ENCODE results near the gene GNL2. TPM values are rescaled to one million over a fixed set of nuclear protein-coding genes. Genes with fewer than 3 reads are reported as not detected.
"Not testable (repeated sequence)": the region's sequence is repeated elsewhere in the genome, so short reads cannot be mapped to it uniquely, and the experiment has no call there.

The GNL2 gene
- total and polyA plus RNA-seq, 10 of the 15 experiments (the other 5 are each of a cell fraction or from before 2014, with no cell fraction given), result 64.2 to 167 (median 88.2) TPM

DNA sequence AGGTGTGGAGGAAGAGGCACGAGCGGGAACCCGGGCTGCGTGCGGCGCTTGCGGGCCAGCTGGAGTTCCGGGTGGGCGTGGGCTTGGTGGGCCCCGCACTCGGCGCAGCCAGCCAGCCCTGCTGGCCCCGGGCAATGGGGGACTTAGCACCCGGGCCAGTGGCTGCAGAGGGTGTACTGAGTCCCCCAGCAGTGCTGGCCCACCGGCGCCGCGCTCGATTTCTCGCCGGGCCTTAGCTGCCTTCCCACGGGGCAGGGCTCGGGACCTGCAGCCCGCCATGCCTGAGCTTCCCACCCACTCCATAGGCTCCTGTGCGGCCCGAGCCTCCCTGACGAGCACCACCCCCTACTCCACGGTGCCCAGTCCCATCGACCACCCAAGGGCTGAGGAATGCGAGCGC lies 77.5 kb downstream of the GNL2 start:
- H3K4me1 ChIP-seq (ENCODE audit: control insufficient read depth, insufficient read depth, low read length); DNase-seq (ENCODE audit: low read depth, low spot score); ATAC-seq; intact Hi-C loops (cut with micrococcal nuclease; ENCODE audit: unreplicated experiment); FAIRE-seq; CTCF ChIA-PET; H3K27ac ChIP-seq (ENCODE audit: control insufficient read depth, insufficient read depth); H3K9me3 ChIP-seq (replicated peaks; ENCODE audit: control insufficient read depth, insufficient read depth, low read length); in situ Hi-C loops (cut with MboI); RAD21 ChIA-PET (ENCODE audit: unreplicated experiment); SMC1A ChIA-PET (ENCODE audit: uncharacterized antibody, unreplicated experiment); H3K36me3 ChIP-seq (ENCODE audit: control insufficient read depth in 2 of 2, insufficient read depth in 2 of 2, low read length in 1 of 2); H3K4me2 ChIP-seq (ENCODE audit: control insufficient read depth, insufficient read depth); H4K20me1 ChIP-seq (ENCODE audit: control insufficient read depth, insufficient read depth); H3K4me3 ChIP-seq; H3K27me3 ChIP-seq (replicated peaks in 1 of 2; ENCODE audit: control insufficient read depth in 2 of 2, insufficient read depth in 2 of 2, low read length in 1 of 2); H3K9ac ChIP-seq (ENCODE audit: control insufficient read depth, insufficient read depth, low read length); BruUV-seq (replicated peaks); H2AFZ ChIP-seq (ENCODE audit: control insufficient read depth, low read depth, low read length): not testable (repeated sequence)
- POLR2A ChIA-PET, result interaction anchor here (0.6 kb wide), 2 partner anchors 46 to 64 kb away, joined by 3 read pairs; no protein-coding TSS in a partner anchor
- 0% methylated on average over 1 of the region's 31 CpGs for WGBS (ENCODE audit: insufficient coverage, insufficient replicate concordance, low lambda C conversion rate, missing lambda C conversion rate)
- peaks cover 10% of the 10 kb centered on the region for H3K79me2 ChIP-seq (ENCODE audit: control insufficient read depth, insufficient read depth, low read length)

DNA sequence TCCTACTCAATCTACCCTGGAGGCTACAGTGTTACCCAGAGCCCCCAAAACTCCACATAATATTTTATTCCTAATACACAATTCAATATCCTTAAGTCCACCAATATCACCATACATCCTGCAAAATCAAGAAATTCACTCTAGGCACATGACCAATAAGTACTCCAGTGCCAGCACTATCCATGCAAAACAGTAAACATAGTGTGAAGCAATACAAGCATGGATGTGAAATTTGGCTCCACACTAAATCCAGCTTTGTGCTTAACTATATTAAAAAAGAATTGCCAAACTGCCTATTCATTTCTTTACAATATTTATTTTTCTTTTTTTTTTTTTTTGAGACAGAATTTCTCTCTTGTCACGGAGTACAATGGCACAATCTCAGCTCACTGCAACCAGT lies 78.2 kb downstream of the GNL2 start:
- H3K4me1 ChIP-seq (ENCODE audit: control insufficient read depth, insufficient read depth, low read length), result peaks cover 6% of the 10 kb centered on the region
- H3K27me3 ChIP-seq (replicated peaks in 1 of 2; ENCODE audit: control insufficient read depth in 2 of 2, insufficient read depth in 2 of 2, low read length in 1 of 2), result no peaks in the 10 kb centered on the region
- H3K27ac ChIP-seq (ENCODE audit: control insufficient read depth, insufficient read depth), result no peak overlapping the region
- SMC1A ChIA-PET (ENCODE audit: uncharacterized antibody, unreplicated experiment), result no interaction called here
- H3K9ac ChIP-seq (ENCODE audit: control insufficient read depth, insufficient read depth, low read length), result no peak overlapping the region
- intact Hi-C loops (cut with micrococcal nuclease; ENCODE audit: unreplicated experiment), result no loop called here
- no TSS peak for BruUV-seq (replicated peaks)
- H4K20me1 ChIP-seq (ENCODE audit: control insufficient read depth, insufficient read depth), result no peaks in the 10 kb centered on the region
- peaks cover 14% of the 10 kb centered on the region for H3K79me2 ChIP-seq (ENCODE audit: control insufficient read depth, insufficient read depth, low read length)
- DNase-seq (ENCODE audit: low read depth, low spot score) (no peak), FAIRE-seq (no peak), ATAC-seq (no peak)
- RAD21 ChIA-PET (ENCODE audit: unreplicated experiment), result no interaction called here
- in situ Hi-C loops (cut with MboI), result no loop called here
- CTCF ChIA-PET, result no interaction called here
- no peak overlapping the region for H3K4me3 ChIP-seq
- no CpG with 5 or more reads among the region's 1 CpG for WGBS (ENCODE audit: insufficient coverage, insufficient replicate concordance, low lambda C conversion rate, missing lambda C conversion rate)
- no peaks in the 10 kb centered on the region for H3K9me3 ChIP-seq (replicated peaks; ENCODE audit: control insufficient read depth, insufficient read depth, low read length)
- no peak overlapping the region for H2AFZ ChIP-seq (ENCODE audit: control insufficient read depth, low read depth, low read length)
- H3K36me3 ChIP-seq (ENCODE audit: control insufficient read depth in 2 of 2, insufficient read depth in 2 of 2, low read length in 1 of 2), result peaks cover 0 to 3% of the 10 kb centered on the region in 2 experiments; a peak in 1 of 4 replicates
- H3K4me2 ChIP-seq (ENCODE audit: control insufficient read depth, insufficient read depth), result no peak overlapping the region
- no peak for TF ChIP-seq RBBP5 (conservative IDR thresholded peaks at IDR 0.05)
- TF ChIP-seq YBX1 (IDR thresholded peaks at IDR 0.05), result no peak
- TF ChIP-seq KAT2A (conservative IDR thresholded peaks at IDR 0.05; ENCODE audit: control insufficient read depth, low read depth, low read length), result no peak
- no peak for TF ChIP-seq EZH2 (IDR thresholded peaks at IDR 0.05; ENCODE audit: borderline replicate concordance, control insufficient read depth, low read depth, low read length)
- TF ChIP-seq NR2F1 (conservative IDR thresholded peaks at IDR 0.05), result no peak
- no peak for TF ChIP-seq NFIC (IDR thresholded peaks at IDR 0.05; ENCODE audit: low read depth, low read length)
- POLR2A ChIA-PET, result interaction anchor here (0.6 kb wide), 2 partner anchors 46 to 65 kb away, joined by 3 read pairs; no protein-coding TSS in a partner anchor

Small RNAs within 50 kb of the gene (small RNA-seq; reads per million reads assigned to genes)
- not detected for gene AL034379.1

Other genes with a start within 250 kb of the GNL2 start
Only the 7 nearest of the 10 such genes appear.
- gene ZC3H12A, start 121.4 kb downstream of the GNL2 start, total RNA-seq (2014; rRNA removed), result 19.0 and 23.0 TPM in 2 replicates
- gene ZC3H12A, start 121.4 kb downstream of the GNL2 start, total RNA-seq (2014; rRNA removed; fragmentation: Illumina TruSeq; extraction: Trizol), result 9.3 and 10.9 TPM in 2 replicates
- gene ZC3H12A, start 121.4 kb downstream of the GNL2 start, total RNA-seq (2021), result 25.1 and 27.0 TPM in 2 replicates
- 10.4 and 19.2 TPM in 2 replicates for gene ZC3H12A, start 121.4 kb downstream of the GNL2 start, polyA plus RNA-seq (2011; rRNA removed)
- gene ZC3H12A, start 121.4 kb downstream of the GNL2 start, polyA plus RNA-seq (2014; fragmentation: Illumina TruSeq; extraction: Trizol), result 2.0 and 9.0 TPM in 2 replicates
- gene ZC3H12A, start 121.4 kb downstream of the GNL2 start, polyA plus RNA-seq (2014; fragmentation: Nextera tagmentation; extraction: Ambion mirVana), result under 1 TPM; 0.35 to 0.88 TPM
- gene ZC3H12A, start 121.4 kb downstream of the GNL2 start, polyA plus RNA-seq (2014; rRNA removed), result 27.8 and 30.2 TPM in 2 replicates
- 10 to 100 TPM; 11.7 to 15.9 TPM for gene ZC3H12A, start 121.4 kb downstream of the GNL2 start, polyA plus RNA-seq (2016; fragmentation: Nextera tagmentation; extraction: Ambion mirVana)
- 51.8 and 57.8 TPM in 2 replicates for gene MEAF6, start 81.2 kb downstream of the GNL2 start, total RNA-seq (2014; rRNA removed)
- gene MEAF6, start 81.2 kb downstream of the GNL2 start, total RNA-seq (2014; rRNA removed; fragmentation: Illumina TruSeq; extraction: Trizol), result 53.9 and 56.4 TPM in 2 replicates
- gene MEAF6, start 81.2 kb downstream of the GNL2 start, total RNA-seq (2021), result 48.6 and 49.7 TPM in 2 replicates
- 70.7 and 75.8 TPM in 2 replicates for gene MEAF6, start 81.2 kb downstream of the GNL2 start, polyA plus RNA-seq (2011; rRNA removed)
- 72.2 and 89.4 TPM in 2 replicates for gene MEAF6, start 81.2 kb downstream of the GNL2 start, polyA plus RNA-seq (2014; fragmentation: Illumina TruSeq; extraction: Trizol)
- gene MEAF6, start 81.2 kb downstream of the GNL2 start, polyA plus RNA-seq (2014; fragmentation: Nextera tagmentation; extraction: Ambion mirVana), result 10 to 100 TPM; 30.8 to 33.3 TPM
- gene MEAF6, start 81.2 kb downstream of the GNL2 start, polyA plus RNA-seq (2014; rRNA removed), result 56.3 and 62.4 TPM in 2 replicates
- 10 to 100 TPM; 74.7 to 75.0 TPM for gene MEAF6, start 81.2 kb downstream of the GNL2 start, polyA plus RNA-seq (2016; fragmentation: Nextera tagmentation; extraction: Ambion mirVana)
- gene SNIP1, start 41.6 kb downstream of the GNL2 start, total RNA-seq (2014; rRNA removed), result 10.6 and 11.0 TPM in 2 replicates
- 10.5 and 11.3 TPM in 2 replicates for gene SNIP1, start 41.6 kb downstream of the GNL2 start, total RNA-seq (2014; rRNA removed; fragmentation: Illumina TruSeq; extraction: Trizol)
- 20.6 and 22.4 TPM in 2 replicates for gene SNIP1, start 41.6 kb downstream of the GNL2 start, total RNA-seq (2021)
- 10.2 and 10.4 TPM in 2 replicates for gene SNIP1, start 41.6 kb downstream of the GNL2 start, polyA plus RNA-seq (2011; rRNA removed)
- gene SNIP1, start 41.6 kb downstream of the GNL2 start, polyA plus RNA-seq (2014; fragmentation: Illumina TruSeq; extraction: Trizol), result 10.1 and 12.6 TPM in 2 replicates
- gene SNIP1, start 41.6 kb downstream of the GNL2 start, polyA plus RNA-seq (2014; fragmentation: Nextera tagmentation; extraction: Ambion mirVana), result 1 to 10 TPM; 2.7 to 3.3 TPM
- gene SNIP1, start 41.6 kb downstream of the GNL2 start, polyA plus RNA-seq (2014; rRNA removed), result 10.3 and 13.7 TPM in 2 replicates
- gene SNIP1, start 41.6 kb downstream of the GNL2 start, polyA plus RNA-seq (2016; fragmentation: Nextera tagmentation; extraction: Ambion mirVana), result 1 to 10 TPM; 6.9 to 7.8 TPM
- gene DNALI1, start 39.0 kb downstream of the GNL2 start, total RNA-seq (2014; rRNA removed), result not detected in 2 replicates
- gene DNALI1, start 39.0 kb downstream of the GNL2 start, total RNA-seq (2014; rRNA removed; fragmentation: Illumina TruSeq; extraction: Trizol), result not detected in 2 replicates
- not detected in 2 replicates for gene DNALI1, start 39.0 kb downstream of the GNL2 start, total RNA-seq (2021)
- gene DNALI1, start 39.0 kb downstream of the GNL2 start, polyA plus RNA-seq (2011; rRNA removed), result not detected in 2 replicates
- not detected in 2 replicates for gene DNALI1, start 39.0 kb downstream of the GNL2 start, polyA plus RNA-seq (2014; fragmentation: Illumina TruSeq; extraction: Trizol)
- gene DNALI1, start 39.0 kb downstream of the GNL2 start, polyA plus RNA-seq (2014; fragmentation: Nextera tagmentation; extraction: Ambion mirVana), result under 1 TPM in 1 of 2 experiments, not detected in 1; 0.03 TPM
- not detected in 2 replicates for gene DNALI1, start 39.0 kb downstream of the GNL2 start, polyA plus RNA-seq (2014; rRNA removed)
- under 1 TPM; 0.05 to 0.13 TPM for gene DNALI1, start 39.0 kb downstream of the GNL2 start, polyA plus RNA-seq (2016; fragmentation: Nextera tagmentation; extraction: Ambion mirVana)
- gene RSPO1, start 39.0 kb upstream of the GNL2 start, total RNA-seq (2014; rRNA removed), result not detected in 2 replicates
- gene RSPO1, start 39.0 kb upstream of the GNL2 start, total RNA-seq (2014; rRNA removed; fragmentation: Illumina TruSeq; extraction: Trizol), result not detected in 2 replicates
- gene RSPO1, start 39.0 kb upstream of the GNL2 start, total RNA-seq (2021), result not detected in 2 replicates
- not detected in 2 replicates for gene RSPO1, start 39.0 kb upstream of the GNL2 start, polyA plus RNA-seq (2011; rRNA removed)
- gene RSPO1, start 39.0 kb upstream of the GNL2 start, polyA plus RNA-seq (2014; fragmentation: Illumina TruSeq; extraction: Trizol), result not detected in 2 replicates
- not detected for gene RSPO1, start 39.0 kb upstream of the GNL2 start, polyA plus RNA-seq (2014; fragmentation: Nextera tagmentation; extraction: Ambion mirVana)
- gene RSPO1, start 39.0 kb upstream of the GNL2 start, polyA plus RNA-seq (2014; rRNA removed), result not detected in 2 replicates
- gene RSPO1, start 39.0 kb upstream of the GNL2 start, polyA plus RNA-seq (2016; fragmentation: Nextera tagmentation; extraction: Ambion mirVana), result not detected
- 18.0 and 21.3 TPM in 2 replicates for gene CDCA8, start 96.6 kb upstream of the GNL2 start, total RNA-seq (2014; rRNA removed)
- gene CDCA8, start 96.6 kb upstream of the GNL2 start, total RNA-seq (2014; rRNA removed; fragmentation: Illumina TruSeq; extraction: Trizol), result 27.5 and 28.4 TPM in 2 replicates
- 57.8 and 59.8 TPM in 2 replicates for gene CDCA8, start 96.6 kb upstream of the GNL2 start, total RNA-seq (2021)
- gene CDCA8, start 96.6 kb upstream of the GNL2 start, polyA plus RNA-seq (2011; rRNA removed), result 68.3 and 72.0 TPM in 2 replicates
- gene CDCA8, start 96.6 kb upstream of the GNL2 start, polyA plus RNA-seq (2014; fragmentation: Illumina TruSeq; extraction: Trizol), result 75.3 and 81.0 TPM in 2 replicates
- 10 to 100 TPM; 60.2 to 60.6 TPM for gene CDCA8, start 96.6 kb upstream of the GNL2 start, polyA plus RNA-seq (2014; fragmentation: Nextera tagmentation; extraction: Ambion mirVana)
- 52.8 and 62.1 TPM in 2 replicates for gene CDCA8, start 96.6 kb upstream of the GNL2 start, polyA plus RNA-seq (2014; rRNA removed)
- gene CDCA8, start 96.6 kb upstream of the GNL2 start, polyA plus RNA-seq (2016; fragmentation: Nextera tagmentation; extraction: Ambion mirVana), result 10 to 100 TPM; 97.8 to 98.1 TPM
- 0.05 TPM in 1 of 2 replicates, not detected in the other for gene EPHA10, start 169.2 kb upstream of the GNL2 start, total RNA-seq (2014; rRNA removed)
- gene EPHA10, start 169.2 kb upstream of the GNL2 start, total RNA-seq (2014; rRNA removed; fragmentation: Illumina TruSeq; extraction: Trizol), result not detected in 2 replicates
- gene EPHA10, start 169.2 kb upstream of the GNL2 start, total RNA-seq (2021), result not detected in 2 replicates
- 0.03 and 0.05 TPM in 2 replicates for gene EPHA10, start 169.2 kb upstream of the GNL2 start, polyA plus RNA-seq (2011; rRNA removed)
- gene EPHA10, start 169.2 kb upstream of the GNL2 start, polyA plus RNA-seq (2014; fragmentation: Illumina TruSeq; extraction: Trizol), result not detected in 2 replicates
- not detected for gene EPHA10, start 169.2 kb upstream of the GNL2 start, polyA plus RNA-seq (2014; fragmentation: Nextera tagmentation; extraction: Ambion mirVana)
- gene EPHA10, start 169.2 kb upstream of the GNL2 start, polyA plus RNA-seq (2014; rRNA removed), result 0.06 TPM in 1 of 2 replicates, not detected in the other
- not detected for gene EPHA10, start 169.2 kb upstream of the GNL2 start, polyA plus RNA-seq (2016; fragmentation: Nextera tagmentation; extraction: Ambion mirVana)